Esophagus muscularis mucosa (tissue), 4 donors: ENCODE measurements around the gene GPC5.

Experiments
- EP300 ChIP-seq: sonication (generic); formaldehyde crosslinking; IDR thresholded peaks from one replicate; pipeline ENCODE4 v1.6.1; 2017; ENCODE audit warnings: antibody characterized with exemption
- POLR2A ChIP-seq: fragments of 450-650 bp; IDR thresholded peaks from one replicate; pipeline ENCODE4 v1.6.1; 2017; ENCODE audit warnings: antibody characterized with exemption, moderate library complexity, mild to moderate bottlenecking, low read depth
- TF ChIP-seq, protein P1 (sequence below), 3 experiments: fragments of 200-600 bp in 2 of 3; fragments of 450-650 bp in 1 of 3; sonication (generic) in 2 of 3; IDR thresholded peaks; one replicate each; pipeline ENCODE4 v1.5.1; 2017 to 2019; ENCODE audit warnings: antibody characterized with exemption in 3 of 3, mild to moderate bottlenecking in 2 of 3, moderate library complexity in 1 of 3

DNA sequence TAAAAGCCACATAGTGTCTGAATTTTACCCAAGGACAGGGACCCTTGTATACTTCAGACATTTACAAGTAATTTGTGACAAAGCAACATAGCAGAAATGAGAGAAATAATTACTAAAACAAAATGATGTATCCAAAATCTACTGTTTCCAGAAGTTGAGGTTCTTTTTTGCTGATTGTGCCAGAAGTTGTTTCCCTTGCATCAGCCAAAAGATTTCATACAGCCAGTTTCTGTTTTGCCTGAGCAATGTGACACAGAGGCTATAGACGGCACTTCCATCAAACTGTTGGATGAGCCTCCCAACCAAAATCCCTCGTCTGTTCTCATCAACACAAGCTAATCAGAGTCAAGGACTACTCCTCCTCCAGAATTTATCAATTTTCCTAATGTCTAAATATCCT is 915.0 kb downstream of the GPC5 start:
- TF ChIP-seq, protein P1, sequence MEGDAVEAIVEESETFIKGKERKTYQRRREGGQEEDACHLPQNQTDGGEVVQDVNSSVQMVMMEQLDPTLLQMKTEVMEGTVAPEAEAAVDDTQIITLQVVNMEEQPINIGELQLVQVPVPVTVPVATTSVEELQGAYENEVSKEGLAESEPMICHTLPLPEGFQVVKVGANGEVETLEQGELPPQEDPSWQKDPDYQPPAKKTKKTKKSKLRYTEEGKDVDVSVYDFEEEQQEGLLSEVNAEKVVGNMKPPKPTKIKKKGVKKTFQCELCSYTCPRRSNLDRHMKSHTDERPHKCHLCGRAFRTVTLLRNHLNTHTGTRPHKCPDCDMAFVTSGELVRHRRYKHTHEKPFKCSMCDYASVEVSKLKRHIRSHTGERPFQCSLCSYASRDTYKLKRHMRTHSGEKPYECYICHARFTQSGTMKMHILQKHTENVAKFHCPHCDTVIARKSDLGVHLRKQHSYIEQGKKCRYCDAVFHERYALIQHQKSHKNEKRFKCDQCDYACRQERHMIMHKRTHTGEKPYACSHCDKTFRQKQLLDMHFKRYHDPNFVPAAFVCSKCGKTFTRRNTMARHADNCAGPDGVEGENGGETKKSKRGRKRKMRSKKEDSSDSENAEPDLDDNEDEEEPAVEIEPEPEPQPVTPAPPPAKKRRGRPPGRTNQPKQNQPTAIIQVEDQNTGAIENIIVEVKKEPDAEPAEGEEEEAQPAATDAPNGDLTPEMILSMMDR (IDR thresholded peaks at IDR 0.05), result no peak
- TF ChIP-seq POLR2A, result no peak
- TF ChIP-seq EP300, result no peak
